Ishikawa (cell line): ENCODE measurements around the gene TRMT61A.

Experiments
- CEBPB ChIP-seq: IDR thresholded peaks from 2 replicates; pipeline ENCODE4 v1.6.1; 2012
- EGR1 ChIP-seq: IDR thresholded peaks from 2 replicates; pipeline ENCODE4 v1.6.1; 2012
- EP300 ChIP-seq: IDR thresholded peaks from 2 replicates; pipeline ENCODE4 v1.6.1; 2012; ENCODE audit warnings: borderline replicate concordance
- NFIC ChIP-seq: IDR thresholded peaks from 2 replicates; pipeline ENCODE4 v1.6.1; 2012
- RAD21 ChIP-seq: IDR thresholded peaks from 2 replicates; pipeline ENCODE4 v1.6.1; 2012; ENCODE audit warnings: low read depth
- TAF1 ChIP-seq: IDR thresholded peaks from 2 replicates; pipeline ENCODE4 v1.6.1; 2012; ENCODE audit warnings: low read depth, mild to moderate bottlenecking
- TCF12 ChIP-seq: IDR thresholded peaks from 2 replicates; pipeline ENCODE4 v1.6.1; 2012; ENCODE audit warnings: low read depth
- YY1 ChIP-seq: IDR thresholded peaks from 2 replicates; pipeline ENCODE4 v1.6.1; 2012; ENCODE audit warnings: low read depth
- TF ChIP-seq, protein P1 (sequence below): IDR thresholded peaks from 2 replicates; pipeline ENCODE4 v1.6.1; 2012; ENCODE audit warnings: low read depth, mild to moderate bottlenecking

DNA sequence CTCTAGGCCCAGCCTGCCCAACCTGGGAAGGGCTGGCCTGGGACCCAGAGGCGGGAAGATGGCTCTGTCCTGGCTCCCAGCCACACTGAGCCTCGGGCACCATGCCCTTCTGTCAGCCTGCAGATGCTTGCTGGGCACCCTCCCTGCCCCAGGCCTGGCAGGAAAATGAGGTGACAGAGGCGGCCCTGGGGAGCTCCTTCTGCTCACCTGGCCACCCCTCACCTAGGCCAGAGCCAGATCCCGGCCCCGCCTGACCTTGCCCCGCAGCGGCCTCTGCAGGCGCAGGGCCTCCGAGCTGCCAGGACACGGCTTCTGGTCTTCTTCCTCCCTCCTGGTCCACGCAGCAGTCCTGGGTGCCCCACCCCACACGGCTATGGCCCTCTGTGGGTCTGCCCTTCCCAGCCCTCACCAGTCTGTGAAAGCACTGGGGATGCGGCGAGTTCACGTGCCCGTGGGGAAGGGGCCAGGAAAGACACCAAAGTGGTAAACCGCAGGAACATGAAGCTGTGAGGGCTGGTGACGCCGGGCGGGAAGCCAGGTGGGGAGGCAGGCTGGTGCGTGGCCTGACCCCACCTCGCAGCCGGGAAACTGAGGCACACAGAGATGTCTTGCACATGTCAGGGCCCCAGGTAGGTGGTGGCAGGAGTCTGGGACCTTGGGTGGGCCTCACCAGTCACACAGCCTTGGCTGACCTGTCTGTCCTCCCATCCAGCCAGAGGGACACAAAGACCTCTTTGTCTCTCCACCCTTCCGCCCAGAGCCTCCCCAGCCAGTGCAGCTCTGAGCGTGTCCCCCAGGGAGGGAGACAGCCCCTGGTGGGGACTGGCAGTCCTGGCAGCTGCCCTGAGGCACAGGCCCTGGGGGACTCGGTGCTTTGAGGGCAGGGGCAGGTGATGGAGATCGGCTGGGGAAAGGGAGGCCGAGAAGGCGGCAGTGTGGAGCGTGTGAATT lies 20.6 kb downstream of the TRMT61A start:
- no peak for TF ChIP-seq EGR1
- TF ChIP-seq TCF12: no peak
- TF ChIP-seq, protein P1, sequence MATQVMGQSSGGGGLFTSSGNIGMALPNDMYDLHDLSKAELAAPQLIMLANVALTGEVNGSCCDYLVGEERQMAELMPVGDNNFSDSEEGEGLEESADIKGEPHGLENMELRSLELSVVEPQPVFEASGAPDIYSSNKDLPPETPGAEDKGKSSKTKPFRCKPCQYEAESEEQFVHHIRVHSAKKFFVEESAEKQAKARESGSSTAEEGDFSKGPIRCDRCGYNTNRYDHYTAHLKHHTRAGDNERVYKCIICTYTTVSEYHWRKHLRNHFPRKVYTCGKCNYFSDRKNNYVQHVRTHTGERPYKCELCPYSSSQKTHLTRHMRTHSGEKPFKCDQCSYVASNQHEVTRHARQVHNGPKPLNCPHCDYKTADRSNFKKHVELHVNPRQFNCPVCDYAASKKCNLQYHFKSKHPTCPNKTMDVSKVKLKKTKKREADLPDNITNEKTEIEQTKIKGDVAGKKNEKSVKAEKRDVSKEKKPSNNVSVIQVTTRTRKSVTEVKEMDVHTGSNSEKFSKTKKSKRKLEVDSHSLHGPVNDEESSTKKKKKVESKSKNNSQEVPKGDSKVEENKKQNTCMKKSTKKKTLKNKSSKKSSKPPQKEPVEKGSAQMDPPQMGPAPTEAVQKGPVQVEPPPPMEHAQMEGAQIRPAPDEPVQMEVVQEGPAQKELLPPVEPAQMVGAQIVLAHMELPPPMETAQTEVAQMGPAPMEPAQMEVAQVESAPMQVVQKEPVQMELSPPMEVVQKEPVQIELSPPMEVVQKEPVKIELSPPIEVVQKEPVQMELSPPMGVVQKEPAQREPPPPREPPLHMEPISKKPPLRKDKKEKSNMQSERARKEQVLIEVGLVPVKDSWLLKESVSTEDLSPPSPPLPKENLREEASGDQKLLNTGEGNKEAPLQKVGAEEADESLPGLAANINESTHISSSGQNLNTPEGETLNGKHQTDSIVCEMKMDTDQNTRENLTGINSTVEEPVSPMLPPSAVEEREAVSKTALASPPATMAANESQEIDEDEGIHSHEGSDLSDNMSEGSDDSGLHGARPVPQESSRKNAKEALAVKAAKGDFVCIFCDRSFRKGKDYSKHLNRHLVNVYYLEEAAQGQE: no peak
- no peak for TF ChIP-seq NFIC
- TF ChIP-seq YY1: no peak
- no peak for TF ChIP-seq EP300
- TF ChIP-seq TAF1: no peak
- TF ChIP-seq CEBPB: no peak
- no peak for TF ChIP-seq RAD21
